Activated gamma-delta T cell treated with anti-CD3 and anti-CD28 coated beads, Interleukin-2, amount 50 U/mL, for 16 hours (primary cell): ENCODE results near the gene FOXD3.
"Not testable (repeated sequence)": the region's sequence is repeated elsewhere in the genome, so short reads cannot be mapped to it uniquely, and the experiment has no call there.

Experiments used
- DNase-seq: peaks from one replicate; pipeline ENCODE4 v3.0.0-alpha.2; 2020; ENCODE audit warnings: low read depth

The FOXD3 gene

GRCh38 chr1:63321066-63321784 is 1.1 kb upstream of the FOXD3 start:
- DNase-seq, result no peak

GRCh38 chr1:63321785-63322113 is 618 bp upstream of the FOXD3 start:
- DNase-seq, result no peak

GRCh38 chr1:63322944-63323864 is 837 bp downstream of the FOXD3 start:
- DNase-seq, result no peak

GRCh38 chr1:63323865-63324778 is 1.8 kb downstream of the FOXD3 start:
- no peak for DNase-seq

- no peak for DNase-seq
Measured at GRCh38 chr1:63324779-63325119, 2.4 kb downstream of the FOXD3 start.

GRCh38 chr1:63325279-63325985 is 3.1 kb downstream of the FOXD3 start:
- no peak for DNase-seq

- no peak for DNase-seq
Measured at GRCh38 chr1:63326106-63326472, 3.7 kb downstream of the FOXD3 start.

GRCh38 chr1:63326473-63327380 is 4.4 kb downstream of the FOXD3 start:
- no peak for DNase-seq

- no peak for DNase-seq
Measured at GRCh38 chr1:63327417-63328054, 5.2 kb downstream of the FOXD3 start.

- DNase-seq, result no peak
Measured at GRCh38 chr1:63328122-63328521, 5.8 kb downstream of the FOXD3 start.

- no peak for DNase-seq
Measured at GRCh38 chr1:63328781-63329180, 6.4 kb downstream of the FOXD3 start.

GRCh38 chr1:63329621-63330330 is 7.4 kb downstream of the FOXD3 start:
- no peak for DNase-seq

GRCh38 chr1:63330331-63330916 is 8.1 kb downstream of the FOXD3 start:
- no peak for DNase-seq

GRCh38 chr1:63342402-63342801 is 20.0 kb downstream of the FOXD3 start:
- DNase-seq, result no peak

GRCh38 chr1:63343922-63344321 is 21.6 kb downstream of the FOXD3 start:
- no peak for DNase-seq

- no peak for DNase-seq
Measured at GRCh38 chr1:63350320-63350719, 28.0 kb downstream of the FOXD3 start.

GRCh38 chr1:63352736-63353135 is 30.4 kb downstream of the FOXD3 start:
- DNase-seq, result no peak

- DNase-seq, result not testable (repeated sequence)
Measured at GRCh38 chr1:63356234-63356633, 33.9 kb downstream of the FOXD3 start.

GRCh38 chr1:63359561-63359960 is 37.2 kb downstream of the FOXD3 start:
- DNase-seq, result no peak
